Panc1 (cell line): ENCODE results near the gene METTL2B. TPM values are rescaled to one million over a fixed set of nuclear protein-coding genes. Genes with fewer than 3 reads are reported as not detected.
"Not testable (repeated sequence)": the region's sequence is repeated elsewhere in the genome, so short reads cannot be mapped to it uniquely, and the experiment has no call there.

Experiments
- ATAC-seq: fragments of 200-7000 bp; cut with Tn5 transposase; 2 replicates; pipeline ENCODE4 v1.9.1; 2020; ENCODE audit warnings: mild to moderate bottlenecking, moderate library complexity
- BruUV-seq: library from RNA; stranded (reverse); fragments of 400-500 nt; replicated peaks from 2 replicates; lab custom pipeline; 2021; lab: Mats Ljungman, UMichigan
- CTCF ChIA-PET: fragments of 300-600 bp; sonication (Branson Sonifier 250); formaldehyde crosslinking; loops from one replicate; lab custom pipeline; 2022; ENCODE audit warnings: antibody characterized with exemption; lab: Charles Lee
- POLR2A ChIA-PET: fragments of 300-600 bp; sonication (Branson Sonifier 250); formaldehyde crosslinking; loops from one replicate; lab custom pipeline; 2022; ENCODE audit warnings: antibody characterized with exemption; lab: Charles Lee
- DNase-seq: peaks from one replicate; pipeline ENCODE4 v3.0.0-alpha.2; 2010; ENCODE audit warnings: low read depth, low spot score
- H3K27ac ChIP-seq: 2 replicates; pipeline ENCODE4 v1.5.1; 2011; ENCODE audit warnings: mild to moderate bottlenecking, low read length, inconsistent platforms
- H3K27me3 ChIP-seq: fragments of 200-500 bp; sonication (Bioruptor generic); 2 replicates; pipeline ENCODE4 v1.6.0; 2014; ENCODE audit warnings: low read length, inconsistent platforms; ENCODE audit not compliant: control insufficient read depth, insufficient read depth
- H3K36me3 ChIP-seq: fragments of 200-500 bp; sonication (Bioruptor generic); 2 replicates; pipeline ENCODE4 v1.5.1; 2014; ENCODE audit warnings: inconsistent platforms, mild to moderate bottlenecking, low read length, moderate library complexity; ENCODE audit not compliant: control insufficient read depth, insufficient read depth
- H3K4me1 ChIP-seq: 2 replicates; pipeline ENCODE4 v1.5.1; 2011; ENCODE audit warnings: inconsistent platforms, mild to moderate bottlenecking, low read length, moderate library complexity; ENCODE audit not compliant: control insufficient read depth, insufficient read depth
- H3K4me3 ChIP-seq, 2 experiments: 2 replicates each; pipeline ENCODE4 v1.5.1; 2011 to 2012; ENCODE audit warnings: low read depth in 2 of 2, low read length in 2 of 2, mild to moderate bottlenecking in 2 of 2, inconsistent platforms in 1 of 2, moderate library complexity in 1 of 2
- H3K9me3 ChIP-seq: fragments of 200-500 bp; sonication (Bioruptor generic); 2 replicates; pipeline ENCODE4 v1.5.1; 2014; ENCODE audit warnings: low read depth, mild to moderate bottlenecking, inconsistent platforms, low read length, moderate library complexity; ENCODE audit not compliant: control insufficient read depth, insufficient read depth
- in situ Hi-C: cut with HindIII; loops from 2 replicates; pipeline ENCODE4 v1.10.0; 2016; ENCODE audit warnings: low sequenced_read_pairs, low pct_unique_long_range_greater_than_20kb
- intact Hi-C: fragments of 100-400 bp; cut with micrococcal nuclease; formaldehyde crosslinking; loops from one replicate; pipeline ENCODE4 v1.10.0; 2022; ENCODE audit not compliant: unreplicated experiment
- total RNA-seq: library from RNA; stranded (reverse); gene quantifications from one replicate; pipeline ENCODE4 v1.2.1, GENCODE V29; 2021; ENCODE audit not compliant: unreplicated experiment

METTL2B gene
- total RNA-seq, 1 experiment from 2014 or later, result 43.6 TPM

- H3K36me3 ChIP-seq, BruUV-seq, intact Hi-C loops, CTCF ChIA-PET, DNase-seq, H3K27ac ChIP-seq, H3K27me3 ChIP-seq, POLR2A ChIA-PET, ATAC-seq, in situ Hi-C loops, H3K4me1 ChIP-seq, H3K4me3 ChIP-seq, H3K9me3 ChIP-seq: not testable (repeated sequence)
Measured at GRCh38 chr7:128515232-128515631, 38.7 kb downstream of the METTL2B start.

GRCh38 chr7:128517023-128517422 is 40.5 kb downstream of the METTL2B start:
- DNase-seq, intact Hi-C loops, ATAC-seq, H3K4me1 ChIP-seq, in situ Hi-C loops, H3K27me3 ChIP-seq, H3K36me3 ChIP-seq, CTCF ChIA-PET, BruUV-seq, H3K27ac ChIP-seq, H3K9me3 ChIP-seq, H3K4me3 ChIP-seq, POLR2A ChIA-PET: not testable (repeated sequence)

- intact Hi-C loops, H3K27me3 ChIP-seq, H3K36me3 ChIP-seq, BruUV-seq, H3K9me3 ChIP-seq, in situ Hi-C loops, H3K4me1 ChIP-seq, CTCF ChIA-PET, H3K4me3 ChIP-seq, POLR2A ChIA-PET, H3K27ac ChIP-seq: not testable (repeated sequence)
- ATAC-seq (peak; percentile 75), DNase-seq (peak; percentile 54)
Measured at GRCh38 chr7:128523226-128523931, 46.8 kb downstream of the METTL2B start.

GRCh38 chr7:128523932-128524524 is 47.5 kb downstream of the METTL2B start:
- H3K9me3 ChIP-seq, H3K36me3 ChIP-seq, H3K4me1 ChIP-seq, CTCF ChIA-PET, H3K27me3 ChIP-seq, BruUV-seq, in situ Hi-C loops, H3K27ac ChIP-seq, POLR2A ChIA-PET, H3K4me3 ChIP-seq, DNase-seq, intact Hi-C loops: not testable (repeated sequence)
- ATAC-seq, result peak; percentile 39

GRCh38 chr7:128525584-128525983 is 49.0 kb downstream of the METTL2B start:
- in situ Hi-C loops, BruUV-seq, H3K36me3 ChIP-seq, ATAC-seq, H3K27ac ChIP-seq, DNase-seq, CTCF ChIA-PET, H3K27me3 ChIP-seq, H3K4me3 ChIP-seq, H3K9me3 ChIP-seq, POLR2A ChIA-PET, H3K4me1 ChIP-seq, intact Hi-C loops: not testable (repeated sequence)

GRCh38 chr7:128526062-128526466 is 49.5 kb downstream of the METTL2B start:
- DNase-seq, H3K36me3 ChIP-seq, CTCF ChIA-PET, H3K4me1 ChIP-seq, H3K27ac ChIP-seq, POLR2A ChIA-PET, H3K27me3 ChIP-seq, ATAC-seq, H3K4me3 ChIP-seq, in situ Hi-C loops, BruUV-seq, intact Hi-C loops, H3K9me3 ChIP-seq: not testable (repeated sequence)

- intact Hi-C loops, H3K36me3 ChIP-seq, in situ Hi-C loops, ATAC-seq, POLR2A ChIA-PET, H3K27ac ChIP-seq, DNase-seq, H3K4me3 ChIP-seq, H3K4me1 ChIP-seq, H3K9me3 ChIP-seq, H3K27me3 ChIP-seq, BruUV-seq, CTCF ChIA-PET: not testable (repeated sequence)
Measured at GRCh38 chr7:128529191-128529590, 52.6 kb downstream of the METTL2B start.
